Endothelial cell of umbilical vein (primary cell): ENCODE data around the gene FBXO22.

Source experiments
- EZH2 ChIP-seq: IDR thresholded peaks from 2 replicates; pipeline ENCODE4 v1.6.1; 2012; ENCODE audit warnings: borderline replicate concordance, low read depth, mild to moderate bottlenecking, moderate library complexity, low read length, inconsistent platforms; ENCODE audit not compliant: severe bottlenecking
- FOS ChIP-seq: IDR thresholded peaks from 2 replicates; pipeline ENCODE4 v1.6.1; 2011; ENCODE audit warnings: mild to moderate bottlenecking, low read length, moderate library complexity, borderline replicate concordance; ENCODE audit not compliant: insufficient read depth
- JUN ChIP-seq: IDR thresholded peaks from 2 replicates; pipeline ENCODE4 v1.6.1; 2011; ENCODE audit warnings: borderline replicate concordance, low read depth; ENCODE audit not compliant: insufficient read length, insufficient read depth
- POLR2A ChIP-seq: IDR thresholded peaks from 2 replicates; pipeline ENCODE4 v1.6.1; 2012; ENCODE audit warnings: low read depth, mild to moderate bottlenecking, control low read depth, low read length
- POLR2AphosphoS5 ChIP-seq: IDR thresholded peaks from 2 replicates; pipeline ENCODE4 v1.6.1; 2012; ENCODE audit warnings: low read depth, mild to moderate bottlenecking, control low read depth, low read length, moderate library complexity; ENCODE audit not compliant: insufficient read depth
- TF ChIP-seq, protein P1 (sequence below), 2 donors: IDR thresholded peaks; 1 replicate in 1 of 2; 2 replicates in 1 of 2; pipeline ENCODE4 v1.5.1; 2011; ENCODE audit warnings: low read length in 2 of 2, mild to moderate bottlenecking in 2 of 2, moderate library complexity in 2 of 2, control low read depth in 1 of 2, inconsistent platforms in 1 of 2, low read depth in 1 of 2; ENCODE audit not compliant: insufficient read depth in 1 of 2; ENCODE audit errors: extremely low read depth in 1 of 2
- TF ChIP-seq, protein P2 (sequence below): IDR thresholded peaks from 2 replicates; pipeline ENCODE4 v1.6.1; 2011; ENCODE audit not compliant: insufficient read depth, insufficient read length

DNA sequence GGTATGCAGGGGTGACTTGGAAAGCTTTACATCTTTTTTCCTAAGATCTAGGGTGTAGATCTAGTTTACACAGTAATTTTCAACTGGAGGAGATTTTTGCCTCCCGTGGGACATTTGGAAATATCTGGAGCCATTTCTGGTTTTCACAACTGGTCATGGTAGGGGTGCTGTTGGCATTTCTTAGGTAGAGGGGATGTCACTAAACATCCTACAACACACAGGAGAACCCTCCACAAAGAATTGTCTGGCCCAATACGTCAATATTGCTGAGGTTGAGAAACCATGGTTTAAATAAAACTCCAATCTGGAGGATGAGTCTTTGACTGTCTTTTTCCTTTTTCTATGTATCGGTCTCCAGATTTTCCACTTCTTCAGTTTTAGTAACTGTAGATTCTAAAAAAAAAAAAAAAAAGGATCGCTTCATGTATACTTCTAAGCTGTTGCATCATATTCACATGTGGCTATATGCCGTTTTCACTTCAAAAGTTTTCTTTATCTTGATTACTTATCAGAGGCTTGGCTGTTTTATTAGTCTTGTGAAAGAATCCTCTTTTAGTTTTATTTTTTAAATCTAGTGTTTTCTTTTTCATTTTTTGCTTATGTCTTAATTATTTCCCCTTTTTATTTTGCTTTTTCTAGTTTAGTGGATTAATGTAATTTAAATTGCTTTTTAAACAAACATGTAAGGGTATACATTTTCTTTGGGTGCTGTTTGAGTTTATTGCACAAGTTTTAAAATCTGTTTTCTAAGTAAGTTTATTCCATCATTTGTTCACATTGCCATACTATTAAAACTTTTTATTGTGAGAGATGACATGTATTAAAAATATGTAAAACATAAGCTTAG lies 39.2 kb upstream of the FBXO22 start:
- TF ChIP-seq, protein P1, sequence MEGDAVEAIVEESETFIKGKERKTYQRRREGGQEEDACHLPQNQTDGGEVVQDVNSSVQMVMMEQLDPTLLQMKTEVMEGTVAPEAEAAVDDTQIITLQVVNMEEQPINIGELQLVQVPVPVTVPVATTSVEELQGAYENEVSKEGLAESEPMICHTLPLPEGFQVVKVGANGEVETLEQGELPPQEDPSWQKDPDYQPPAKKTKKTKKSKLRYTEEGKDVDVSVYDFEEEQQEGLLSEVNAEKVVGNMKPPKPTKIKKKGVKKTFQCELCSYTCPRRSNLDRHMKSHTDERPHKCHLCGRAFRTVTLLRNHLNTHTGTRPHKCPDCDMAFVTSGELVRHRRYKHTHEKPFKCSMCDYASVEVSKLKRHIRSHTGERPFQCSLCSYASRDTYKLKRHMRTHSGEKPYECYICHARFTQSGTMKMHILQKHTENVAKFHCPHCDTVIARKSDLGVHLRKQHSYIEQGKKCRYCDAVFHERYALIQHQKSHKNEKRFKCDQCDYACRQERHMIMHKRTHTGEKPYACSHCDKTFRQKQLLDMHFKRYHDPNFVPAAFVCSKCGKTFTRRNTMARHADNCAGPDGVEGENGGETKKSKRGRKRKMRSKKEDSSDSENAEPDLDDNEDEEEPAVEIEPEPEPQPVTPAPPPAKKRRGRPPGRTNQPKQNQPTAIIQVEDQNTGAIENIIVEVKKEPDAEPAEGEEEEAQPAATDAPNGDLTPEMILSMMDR (IDR thresholded peaks at IDR 0.05; ENCODE audit: extremely low read depth in 1 of 2, insufficient read depth in 1 of 2, low read depth in 1 of 2, low read length in 2 of 2): no peak
- no peak for TF ChIP-seq EZH2
- TF ChIP-seq POLR2AphosphoS5: no peak
- TF ChIP-seq FOS: no peak
- TF ChIP-seq, protein P2, sequence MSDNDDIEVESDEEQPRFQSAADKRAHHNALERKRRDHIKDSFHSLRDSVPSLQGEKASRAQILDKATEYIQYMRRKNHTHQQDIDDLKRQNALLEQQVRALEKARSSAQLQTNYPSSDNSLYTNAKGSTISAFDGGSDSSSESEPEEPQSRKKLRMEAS: no peak
- TF ChIP-seq POLR2A: no peak
- no peak for TF ChIP-seq JUN
